Transverse colon (tissue), 4 donors: ENCODE results near the gene SIGMAR1.

ENCODE experiments used
- POLR2A ChIP-seq: fragments of 450-650 bp; IDR thresholded peaks from one replicate; pipeline ENCODE4 v1.6.1; 2016; ENCODE audit warnings: antibody characterized with exemption, mild to moderate bottlenecking, moderate library complexity
- POLR2AphosphoS5 ChIP-seq, 3 donors: sonication (generic); formaldehyde crosslinking; IDR thresholded peaks; one replicate each; pipeline ENCODE4 v1.6.1; 2016; ENCODE audit warnings: antibody characterized with exemption in 3 of 3
- TF ChIP-seq, protein P1 (sequence below), 5 experiments: fragments of 200-600 bp in 3 of 5; fragments of 450-650 bp in 2 of 5; sonication (generic) in 3 of 5; IDR thresholded peaks; 1 replicate in 2 of 5; 2 replicates in 3 of 5; pipeline ENCODE4 v1.5.1; 2016 to 2017; ENCODE audit warnings: antibody characterized with exemption in 5 of 5, inconsistent platforms in 3 of 5, mild to moderate bottlenecking in 2 of 5, moderate library complexity in 1 of 5

DNA sequence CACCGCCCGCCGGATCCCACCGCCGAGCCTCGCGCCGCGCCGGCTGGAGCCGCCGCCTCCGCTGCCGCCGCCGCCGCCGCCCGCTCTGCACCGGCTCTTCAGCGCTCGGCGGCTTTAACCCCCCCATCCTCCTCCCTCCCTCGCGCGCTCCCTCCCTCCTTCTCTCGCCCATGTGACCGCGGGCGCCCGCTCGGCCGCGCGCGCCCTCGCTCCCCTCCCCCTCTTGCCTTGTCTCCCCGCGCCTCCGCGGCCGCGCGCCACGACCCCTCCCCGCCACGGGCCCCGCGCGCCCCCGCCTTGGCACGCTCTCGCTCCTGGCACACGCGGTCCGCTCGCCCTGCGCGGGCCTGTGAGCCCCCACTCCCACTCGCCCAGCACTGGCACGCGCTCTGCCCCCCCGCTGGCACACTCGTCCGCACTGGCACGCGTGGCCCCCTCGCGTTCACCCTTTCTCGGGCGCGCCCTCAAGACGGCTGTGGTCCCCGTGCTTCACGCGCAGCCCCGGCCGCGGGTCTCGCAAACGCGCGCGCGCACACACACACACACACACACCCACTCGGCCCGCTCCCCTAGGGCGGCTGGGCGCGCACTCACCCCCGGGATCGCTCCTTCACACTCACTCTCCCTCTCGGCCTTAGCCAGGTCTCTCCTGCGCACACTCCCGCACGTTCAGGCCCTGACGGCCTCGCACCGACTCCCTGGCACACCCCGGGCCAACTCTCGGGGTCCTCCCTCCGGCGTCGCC is 47.8 kb downstream of the SIGMAR1 start, which contains the start of gene CNTFR:
- TF ChIP-seq, protein P1, sequence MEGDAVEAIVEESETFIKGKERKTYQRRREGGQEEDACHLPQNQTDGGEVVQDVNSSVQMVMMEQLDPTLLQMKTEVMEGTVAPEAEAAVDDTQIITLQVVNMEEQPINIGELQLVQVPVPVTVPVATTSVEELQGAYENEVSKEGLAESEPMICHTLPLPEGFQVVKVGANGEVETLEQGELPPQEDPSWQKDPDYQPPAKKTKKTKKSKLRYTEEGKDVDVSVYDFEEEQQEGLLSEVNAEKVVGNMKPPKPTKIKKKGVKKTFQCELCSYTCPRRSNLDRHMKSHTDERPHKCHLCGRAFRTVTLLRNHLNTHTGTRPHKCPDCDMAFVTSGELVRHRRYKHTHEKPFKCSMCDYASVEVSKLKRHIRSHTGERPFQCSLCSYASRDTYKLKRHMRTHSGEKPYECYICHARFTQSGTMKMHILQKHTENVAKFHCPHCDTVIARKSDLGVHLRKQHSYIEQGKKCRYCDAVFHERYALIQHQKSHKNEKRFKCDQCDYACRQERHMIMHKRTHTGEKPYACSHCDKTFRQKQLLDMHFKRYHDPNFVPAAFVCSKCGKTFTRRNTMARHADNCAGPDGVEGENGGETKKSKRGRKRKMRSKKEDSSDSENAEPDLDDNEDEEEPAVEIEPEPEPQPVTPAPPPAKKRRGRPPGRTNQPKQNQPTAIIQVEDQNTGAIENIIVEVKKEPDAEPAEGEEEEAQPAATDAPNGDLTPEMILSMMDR (IDR thresholded peaks at IDR 0.05) = no peak
- no peak for TF ChIP-seq POLR2AphosphoS5 (IDR thresholded peaks at IDR 0.05)
- no peak for TF ChIP-seq POLR2A
